ENCODE results near the gene HIVEP1.

The HIVEP1 gene

GRCh38 chr6:12047304-12047703, 35.2 kb downstream of the HIVEP1 start:
- TF ChIP-seq ZFP3 (CRISPR knock-in tag; IDR thresholded peaks at IDR 0.05): no peak
- no peak for TF ChIP-seq ZC3H10 (CRISPR knock-in tag; IDR thresholded peaks at IDR 0.05)
- no peak for TF ChIP-seq TOX (CRISPR knock-in tag; IDR thresholded peaks at IDR 0.05; ENCODE audit: borderline replicate concordance)
- no peak for TF ChIP-seq TSHZ2 (CRISPR knock-in tag; IDR thresholded peaks at IDR 0.05)
- TF ChIP-seq PPARA (CRISPR knock-in tag; IDR thresholded peaks at IDR 0.05; ENCODE audit: borderline replicate concordance): no peak
- no peak for TF ChIP-seq PATZ1 (CRISPR knock-in tag; IDR thresholded peaks at IDR 0.05; ENCODE audit: borderline replicate concordance)
- TF ChIP-seq BACH2 (CRISPR knock-in tag; IDR thresholded peaks at IDR 0.05; ENCODE audit: borderline replicate concordance): no peak
- no peak for TF ChIP-seq GLIS3 (CRISPR knock-in tag; IDR thresholded peaks at IDR 0.05)
- TF ChIP-seq ZNF8 (CRISPR knock-in tag; IDR thresholded peaks at IDR 0.05): no peak
- TF ChIP-seq CSDC2 (CRISPR knock-in tag; IDR thresholded peaks at IDR 0.05): no peak
- TF ChIP-seq ARNTL (CRISPR knock-in tag; IDR thresholded peaks at IDR 0.05; ENCODE audit: borderline replicate concordance, low read depth): no peak
- no peak for TF ChIP-seq CSRNP3 (CRISPR knock-in tag; IDR thresholded peaks at IDR 0.05)
- TF ChIP-seq RARB (CRISPR knock-in tag; IDR thresholded peaks at IDR 0.05): no peak
- TF ChIP-seq, protein P1, sequence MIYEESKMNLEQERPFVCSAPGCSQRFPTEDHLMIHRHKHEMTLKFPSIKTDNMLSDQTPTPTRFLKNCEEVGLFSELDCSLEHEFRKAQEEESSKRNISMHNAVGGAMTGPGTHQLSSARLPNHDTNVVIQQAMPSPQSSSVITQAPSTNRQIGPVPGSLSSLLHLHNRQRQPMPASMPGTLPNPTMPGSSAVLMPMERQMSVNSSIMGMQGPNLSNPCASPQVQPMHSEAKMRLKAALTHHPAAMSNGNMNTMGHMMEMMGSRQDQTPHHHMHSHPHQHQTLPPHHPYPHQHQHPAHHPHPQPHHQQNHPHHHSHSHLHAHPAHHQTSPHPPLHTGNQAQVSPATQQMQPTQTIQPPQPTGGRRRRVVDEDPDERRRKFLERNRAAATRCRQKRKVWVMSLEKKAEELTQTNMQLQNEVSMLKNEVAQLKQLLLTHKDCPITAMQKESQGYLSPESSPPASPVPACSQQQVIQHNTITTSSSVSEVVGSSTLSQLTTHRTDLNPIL (CRISPR knock-in tag; IDR thresholded peaks at IDR 0.05; ENCODE audit: low read depth): no peak
- no peak for ATAC-seq

- no peak for TF ChIP-seq ARNTL (CRISPR knock-in tag; IDR thresholded peaks at IDR 0.05; ENCODE audit: borderline replicate concordance, low read depth)
- ATAC-seq: no peak
Observed at GRCh38 chr6:12047792-12048432, 35.8 kb downstream of the HIVEP1 start.

- no peak for ATAC-seq
- no peak for TF ChIP-seq ZNF70 (CRISPR knock-in tag; IDR thresholded peaks at IDR 0.05)
- TF ChIP-seq CSRNP3 (CRISPR knock-in tag; IDR thresholded peaks at IDR 0.05): no peak
- no peak for TF ChIP-seq ZNF565 (CRISPR knock-in tag; conservative IDR thresholded peaks at IDR 0.05; ENCODE audit: low read depth)
- no peak for TF ChIP-seq ZNF8 (CRISPR knock-in tag; IDR thresholded peaks at IDR 0.05)
- no peak for TF ChIP-seq PATZ1 (CRISPR knock-in tag; IDR thresholded peaks at IDR 0.05; ENCODE audit: borderline replicate concordance)
- no peak for TF ChIP-seq PPARA (CRISPR knock-in tag; IDR thresholded peaks at IDR 0.05; ENCODE audit: borderline replicate concordance)
- TF ChIP-seq RARB (CRISPR knock-in tag; IDR thresholded peaks at IDR 0.05): no peak
- TF ChIP-seq BACH2 (CRISPR knock-in tag; IDR thresholded peaks at IDR 0.05; ENCODE audit: borderline replicate concordance): no peak
Observed at GRCh38 chr6:12048609-12049008, 36.5 kb downstream of the HIVEP1 start.
